Colonic mucosa (tissue), 4 donors: Measurements from ENCODE around the gene SLC6A19. TPM values are rescaled to one million over a fixed set of nuclear protein-coding genes. Genes with fewer than 3 reads are reported as not detected.
"Not testable (repeated sequence)": the region's sequence is repeated elsewhere in the genome, so short reads cannot be mapped to it uniquely, and the experiment has no call there.

Experiments used
- DNase-seq: peaks from one replicate; pipeline ENCODE4 v3.0.0-alpha.2; 2020
- H3K27ac ChIP-seq: fragments of 200-600 bp; one replicate; pipeline ENCODE4 v1.8.0; 2021
- H3K27me3 ChIP-seq: fragments of 200-600 bp; one replicate; pipeline ENCODE4 v1.8.0; 2021
- H3K36me3 ChIP-seq: fragments of 200-600 bp; one replicate; pipeline ENCODE4 v1.8.0; 2021
- H3K4me1 ChIP-seq: fragments of 200-600 bp; one replicate; pipeline ENCODE4 v1.8.0; 2021; ENCODE audit warnings: mild to moderate bottlenecking
- H3K4me3 ChIP-seq: fragments of 200-600 bp; one replicate; pipeline ENCODE4 v1.8.0; 2021
- H3K9ac ChIP-seq, 2 donors: one replicate each; pipeline ENCODE4 v1.7.0; 2013; ENCODE audit warnings: control low read depth in 2 of 2, low read depth in 2 of 2, low read length in 2 of 2
- H3K9me3 ChIP-seq: fragments of 200-600 bp; one replicate; pipeline ENCODE4 v1.8.0; 2021
- intact Hi-C: fragments of 100-400 bp; cut with DNase I; formaldehyde crosslinking; loops from one replicate; pipeline ENCODE4 v1.14.1; 2022
- total RNA-seq, 2 donors: library from RNA; stranded (reverse); fragmentation: NEBNext Ultra II Directional in 1 of 2; extraction: Animal tissue kit (Norgen Biotek cat#: 25700) in 1 of 2; gene quantifications; one replicate each; pipeline ENCODE4 v1.2.1, GENCODE V29; 2021
- TF ChIP-seq, protein P1 (sequence below): fragments of 200-600 bp; IDR thresholded peaks from one replicate; pipeline ENCODE4 v1.8.0; 2022; ENCODE audit warnings: antibody characterized with exemption, mild to moderate bottlenecking
- donor health status: healthy.
- donor health status: DM: no; HTN: no; CAD: no.
- donor health status: DM: no; HTN: no; CAD: no.

SLC6A19 gene
- total RNA-seq, 2 donors from 2014 or later, result 0.67 to 56.2 TPM

DNA sequence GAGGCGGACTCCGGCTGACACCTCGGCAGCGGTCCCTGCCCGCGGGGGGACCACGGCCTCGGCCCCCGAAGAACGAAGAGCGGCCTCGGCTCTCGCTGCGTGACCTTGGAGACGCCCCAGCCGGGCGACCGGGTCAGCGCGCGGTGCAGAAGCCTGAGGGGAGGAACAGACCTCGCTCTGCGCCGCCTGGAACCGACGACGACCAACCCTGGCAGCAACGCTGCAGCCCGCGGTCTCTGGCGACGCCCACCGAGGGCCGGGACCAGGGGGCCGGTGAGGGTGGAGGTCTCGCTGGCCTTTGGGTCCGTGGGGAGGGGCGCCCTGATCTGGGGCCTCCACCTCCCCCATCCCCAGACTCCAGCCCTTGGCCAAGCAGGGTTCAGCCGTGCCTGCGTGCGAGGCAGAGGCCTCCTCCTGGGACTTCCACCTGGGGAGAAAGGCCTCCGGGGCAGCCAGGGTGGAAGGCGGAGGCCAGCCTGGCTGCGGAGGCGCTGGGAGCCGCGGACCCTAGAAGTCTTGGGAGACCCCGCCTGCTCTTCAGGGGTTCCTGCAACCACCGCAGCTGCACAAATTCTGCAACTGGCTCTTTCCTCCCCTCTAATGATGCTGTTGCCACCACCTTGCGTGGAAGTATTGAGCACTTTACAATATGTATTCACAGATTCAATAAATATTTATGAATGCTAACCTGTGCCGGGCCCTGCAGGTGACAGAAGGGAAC lies 45.2 kb upstream of the SLC6A19 start:
- Histone ChIP-seq H3K27ac (no peak overlapping the region), H3K9me3 (no peaks in the 10 kb centered on the region), H3K9ac (no peak overlapping the region), H3K4me3 (no peak overlapping the region), H3K36me3 (no peaks in the 10 kb centered on the region), H3K27me3 (peaks cover 22% of the 10 kb centered on the region), H3K4me1 (no peaks in the 10 kb centered on the region)
- intact Hi-C loops, result no loop called here
- TF ChIP-seq, protein P1, sequence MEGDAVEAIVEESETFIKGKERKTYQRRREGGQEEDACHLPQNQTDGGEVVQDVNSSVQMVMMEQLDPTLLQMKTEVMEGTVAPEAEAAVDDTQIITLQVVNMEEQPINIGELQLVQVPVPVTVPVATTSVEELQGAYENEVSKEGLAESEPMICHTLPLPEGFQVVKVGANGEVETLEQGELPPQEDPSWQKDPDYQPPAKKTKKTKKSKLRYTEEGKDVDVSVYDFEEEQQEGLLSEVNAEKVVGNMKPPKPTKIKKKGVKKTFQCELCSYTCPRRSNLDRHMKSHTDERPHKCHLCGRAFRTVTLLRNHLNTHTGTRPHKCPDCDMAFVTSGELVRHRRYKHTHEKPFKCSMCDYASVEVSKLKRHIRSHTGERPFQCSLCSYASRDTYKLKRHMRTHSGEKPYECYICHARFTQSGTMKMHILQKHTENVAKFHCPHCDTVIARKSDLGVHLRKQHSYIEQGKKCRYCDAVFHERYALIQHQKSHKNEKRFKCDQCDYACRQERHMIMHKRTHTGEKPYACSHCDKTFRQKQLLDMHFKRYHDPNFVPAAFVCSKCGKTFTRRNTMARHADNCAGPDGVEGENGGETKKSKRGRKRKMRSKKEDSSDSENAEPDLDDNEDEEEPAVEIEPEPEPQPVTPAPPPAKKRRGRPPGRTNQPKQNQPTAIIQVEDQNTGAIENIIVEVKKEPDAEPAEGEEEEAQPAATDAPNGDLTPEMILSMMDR, result no peak
- DNase-seq, result no peak

GRCh38 chr5:1156754-1157460 lies 44.5 kb upstream of the SLC6A19 start:
- TF ChIP-seq, protein P1, result no peak
- DNase-seq, result no peak
- H3K9me3 ChIP-seq, result no peaks in the 10 kb centered on the region
- H3K27me3 ChIP-seq, result peaks cover 22% of the 10 kb centered on the region
- no peak overlapping the region for H3K4me3 ChIP-seq
- H3K36me3 ChIP-seq, result no peaks in the 10 kb centered on the region
- H3K9ac ChIP-seq, result no peak overlapping the region
- H3K4me1 ChIP-seq, result no peaks in the 10 kb centered on the region
- intact Hi-C loops, result no loop called here
- H3K27ac ChIP-seq, result no peak overlapping the region

GRCh38 chr5:1157461-1157986 lies 43.9 kb upstream of the SLC6A19 start:
- H3K9me3 ChIP-seq, H3K4me3 ChIP-seq, H3K27ac ChIP-seq, H3K9ac ChIP-seq, H3K4me1 ChIP-seq, H3K36me3 ChIP-seq, DNase-seq, intact Hi-C loops: not testable (repeated sequence)
- H3K27me3 ChIP-seq, result peaks cover 22% of the 10 kb centered on the region

GRCh38 chr5:1158647-1159340 lies 42.6 kb upstream of the SLC6A19 start:
- intact Hi-C loops, result no loop called here
- Histone ChIP-seq H3K4me3 (no peak overlapping the region), H3K4me1 (no peaks in the 10 kb centered on the region), H3K27me3 (peaks cover 22% of the 10 kb centered on the region), H3K9me3 (no peaks in the 10 kb centered on the region), H3K36me3 (no peaks in the 10 kb centered on the region), H3K9ac (no peak overlapping the region), H3K27ac (no peak overlapping the region)
- DNase-seq, result no peak
- TF ChIP-seq, protein P1, result no peak

DNA sequence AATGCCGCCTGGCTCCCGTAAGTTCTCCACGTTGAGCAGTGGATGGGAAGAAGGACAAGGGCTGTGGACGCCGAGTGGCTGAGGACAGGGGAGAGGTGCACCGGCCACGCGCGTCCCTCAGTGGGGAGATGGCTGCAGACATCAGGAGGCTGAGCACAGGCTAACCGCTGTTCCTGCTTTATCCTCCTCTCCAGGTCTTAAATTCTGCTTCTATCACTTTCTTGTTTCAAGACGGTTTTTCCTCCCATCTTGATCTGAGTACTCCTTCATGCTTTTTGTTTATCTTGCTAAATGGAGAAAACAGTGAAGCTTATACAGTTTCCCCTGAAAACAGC lies 42.1 kb upstream of the SLC6A19 start:
- intact Hi-C loops, result no loop called here
- no peak overlapping the region for H3K4me3 ChIP-seq
- TF ChIP-seq, protein P1, result no peak
- H3K9ac ChIP-seq, result no peak overlapping the region
- no peaks in the 10 kb centered on the region for H3K4me1 ChIP-seq
- no peaks in the 10 kb centered on the region for H3K9me3 ChIP-seq
- H3K27ac ChIP-seq, result no peak overlapping the region
- DNase-seq, result no peak
- H3K36me3 ChIP-seq, result no peaks in the 10 kb centered on the region
- H3K27me3 ChIP-seq, result peaks cover 22% of the 10 kb centered on the region
